SK-N-SH (cell line): ENCODE measurements around the gene PROCR. TPM values are rescaled to one million over a fixed set of nuclear protein-coding genes. Genes with fewer than 3 reads are reported as not detected.

Experiments used
- CTCF ChIA-PET: fragments of 300-600, 350-600 bp; formaldehyde crosslinking; extraction: SDS; loops from one replicate; lab custom pipeline; 2021; lab: Yijun Ruan, JAX
- POLR2A ChIA-PET: fragments of 350-600 bp; sonication (Branson Sonifier 250); formaldehyde crosslinking; extraction: SDS; loops from one replicate; lab custom pipeline; 2020; ENCODE audit warnings: antibody characterized with exemption, inconsistent platforms; lab: Yijun Ruan, JAX
- DNase-seq: peaks from one replicate; pipeline ENCODE4 v3.0.0; 2012
- H2AFZ ChIP-seq: fragments of 200-600 bp; sonication (generic); 2 replicates; pipeline ENCODE4 v1.8.1; 2016; ENCODE audit warnings: antibody characterized with exemption, mild to moderate bottlenecking, low read depth
- H3F3A ChIP-seq: fragments of 200-600 bp; sonication (generic); replicated peaks from 2 replicates; pipeline ENCODE3; 2016; ENCODE audit warnings: antibody characterized with exemption, mild to moderate bottlenecking; ENCODE audit not compliant: insufficient read depth
- H3K27ac ChIP-seq, 2 experiments: fragments of 200-500 bp in 1 of 2; fragments of 200-600 bp in 1 of 2; sonication (Bioruptor generic) in 1 of 2; sonication (generic), shearing (Covaris generic) in 1 of 2; 2 replicates each; pipeline versions ENCODE4 v1.5.1 to v1.6.1; 2014 to 2016; ENCODE audit warnings: low read depth in 2 of 2, inconsistent platforms in 1 of 2, low read length in 1 of 2, mild to moderate bottlenecking in 1 of 2, mixed read lengths in 1 of 2
- H3K27me3 ChIP-seq: fragments of 200-600 bp; sonication (generic), shearing (Covaris generic); 2 replicates; pipeline ENCODE4 v1.6.1; 2016; ENCODE audit warnings: mixed run types; ENCODE audit not compliant: insufficient read depth
- H3K36me3 ChIP-seq, 2 experiments: fragments of 200-500 bp in 1 of 2; fragments of 200-600 bp in 1 of 2; sonication (Bioruptor generic) in 1 of 2; sonication (generic) in 1 of 2; replicated peaks in 1 of 2; 2 replicates each; pipeline versions ENCODE3 to v1.5.1; 2014 to 2016; ENCODE audit warnings: low read length in 1 of 2, mild to moderate bottlenecking in 1 of 2; ENCODE audit not compliant: insufficient read depth in 2 of 2, control insufficient read depth in 1 of 2
- H3K4me1 ChIP-seq, 2 experiments: fragments of 200-500 bp in 1 of 2; fragments of 200-600 bp in 1 of 2; sonication (Bioruptor generic) in 1 of 2; sonication (generic), shearing (Covaris generic) in 1 of 2; 2 replicates each; pipeline versions ENCODE4 v1.5.1 to v1.6.1; 2014 to 2016; ENCODE audit warnings: low read depth in 1 of 2, low read length in 1 of 2, mixed run types in 1 of 2; ENCODE audit not compliant: insufficient read depth in 2 of 2, control insufficient read depth in 1 of 2
- H3K4me2 ChIP-seq: fragments of 200-600 bp; sonication (generic), shearing (Covaris generic); 2 replicates; pipeline ENCODE4 v1.6.1; 2017; ENCODE audit warnings: mixed run types
- H3K4me3 ChIP-seq, 2 experiments: fragments of 200-500 bp in 1 of 2; fragments of 200-600 bp in 1 of 2; sonication (Bioruptor generic) in 1 of 2; sonication (generic), shearing (Covaris generic) in 1 of 2; 2 replicates each; pipeline versions ENCODE4 v1.5.1 to v1.8.1; 2014 to 2016; ENCODE audit warnings: low read depth in 2 of 2, inconsistent platforms in 1 of 2, low read length in 1 of 2, mild to moderate bottlenecking in 1 of 2, mixed read lengths in 1 of 2, moderate library complexity in 1 of 2
- H3K79me2 ChIP-seq: fragments of 200-600 bp; sonication (generic); 2 replicates; pipeline ENCODE4 v1.8.1; 2017; ENCODE audit warnings: mild to moderate bottlenecking; ENCODE audit not compliant: insufficient read depth
- H3K9ac ChIP-seq: fragments of 200-600 bp; sonication (generic); 2 replicates; pipeline ENCODE4 v1.6.1; 2017; ENCODE audit warnings: mixed run types
- H3K9me2 ChIP-seq: fragments of 200-600 bp; sonication (generic); 2 replicates; pipeline ENCODE4 v1.6.1; 2017; ENCODE audit warnings: mixed run types
- H3K9me3 ChIP-seq: fragments of 200-600 bp; sonication (generic); 2 replicates; pipeline ENCODE4 v1.6.1; 2017; ENCODE audit warnings: mixed run types, mild to moderate bottlenecking, moderate library complexity
- H4K20me1 ChIP-seq: fragments of 200-600 bp; sonication (generic); 2 replicates; pipeline ENCODE4 v1.6.1; 2017; ENCODE audit warnings: mild to moderate bottlenecking, mixed run types; ENCODE audit not compliant: insufficient read depth
- CHD2 ChIP-seq: fragments of 150-350 bp; IDR thresholded peaks from 2 replicates; pipeline ENCODE4 v1.6.1; 2018; ENCODE audit warnings: low read length; ENCODE audit not compliant: partially characterized antibody
- EP300 ChIP-seq, 2 experiments: IDR thresholded peaks; 2 replicates each; pipeline versions ENCODE4 v1.4.0 to v1.6.1; 2012; ENCODE audit warnings: borderline replicate concordance in 1 of 2, low read depth in 1 of 2, low read length in 1 of 2
- FOSL2 ChIP-seq: IDR thresholded peaks from 2 replicates; pipeline ENCODE4 v1.4.0; 2012; ENCODE audit warnings: low read depth, mild to moderate bottlenecking, moderate library complexity, borderline replicate concordance
- GATA2 ChIP-seq: sonication (generic); formaldehyde crosslinking; IDR thresholded peaks from 2 replicates; pipeline ENCODE4 v1.5.0; 2020; ENCODE audit warnings: mild to moderate bottlenecking, missing genetic modification reagents
- JUND ChIP-seq: IDR thresholded peaks from 2 replicates; pipeline ENCODE4 v1.4.0; 2012
- MEF2A ChIP-seq: IDR thresholded peaks from 2 replicates; pipeline ENCODE4 v1.4.0; 2012; ENCODE audit warnings: low read depth, borderline replicate concordance
- NRF1 ChIP-seq: IDR thresholded peaks from 2 replicates; pipeline ENCODE4 v1.6.1; 2012; ENCODE audit warnings: low read depth, mild to moderate bottlenecking, low read length
- PBX3 ChIP-seq: IDR thresholded peaks from 2 replicates; pipeline ENCODE4; 2012
- RAD21 ChIP-seq: IDR thresholded peaks from 2 replicates; pipeline ENCODE4 v1.6.1; 2012; ENCODE audit warnings: mild to moderate bottlenecking, low read length
- RCOR1 ChIP-seq: fragments of 150-350 bp; IDR thresholded peaks from 2 replicates; pipeline ENCODE4 v1.6.1; 2017; ENCODE audit warnings: antibody characterized with exemption, low read length
- RFX5 ChIP-seq: IDR thresholded peaks from 2 replicates; pipeline ENCODE4 v1.6.1; 2012; ENCODE audit warnings: mild to moderate bottlenecking, improper control_type of control experiment, low read length
- RXRA ChIP-seq: IDR thresholded peaks from 2 replicates; pipeline ENCODE4 v1.4.0; 2012; ENCODE audit warnings: low read depth, mild to moderate bottlenecking, borderline replicate concordance
- TAF1 ChIP-seq: IDR thresholded peaks from 2 replicates; pipeline ENCODE4 v1.6.1; 2012; ENCODE audit warnings: low read depth, mild to moderate bottlenecking, low read length, moderate library complexity, borderline replicate concordance
- TCF12 ChIP-seq: IDR thresholded peaks from 2 replicates; pipeline ENCODE4 v1.4.0; 2012
- WGBS: methylation state at CpG from one replicate; pipeline ENCODE4 v1.1.6; 2017; ENCODE audit warnings: low lambda C conversion rate; 5-methylcytosine and 5-hydroxymethylcytosine counted together
- polyA plus RNA-seq, 3 experiments: library from polyadenylated mRNA; depleted of rRNA; stranded (reverse); fragments of >200 nt; gene quantifications; 2 replicates each; pipeline ENCODE4 v1.2.3, GENCODE V29; 2012
- TF ChIP-seq, protein P1 (sequence below): IDR thresholded peaks from 2 replicates; pipeline ENCODE4 v1.6.1; 2012; ENCODE audit warnings: mild to moderate bottlenecking, low read depth, low read length, moderate library complexity
- TF ChIP-seq, protein P2 (sequence below): IDR thresholded peaks from 2 replicates; pipeline ENCODE4 v1.4.0; 2012; ENCODE audit warnings: low read depth
- TF ChIP-seq, protein P3 (sequence below): fragments of 150-350 bp; IDR thresholded peaks from 2 replicates; pipeline ENCODE4 v1.6.1; 2017; ENCODE audit warnings: antibody characterized with exemption, low read length, low read depth, borderline replicate concordance

The PROCR gene
- polyA plus RNA-seq, 1 of the 3 experiments (the other 2 are of a cell fraction) = 23.5 TPM

- TF ChIP-seq, protein P1, sequence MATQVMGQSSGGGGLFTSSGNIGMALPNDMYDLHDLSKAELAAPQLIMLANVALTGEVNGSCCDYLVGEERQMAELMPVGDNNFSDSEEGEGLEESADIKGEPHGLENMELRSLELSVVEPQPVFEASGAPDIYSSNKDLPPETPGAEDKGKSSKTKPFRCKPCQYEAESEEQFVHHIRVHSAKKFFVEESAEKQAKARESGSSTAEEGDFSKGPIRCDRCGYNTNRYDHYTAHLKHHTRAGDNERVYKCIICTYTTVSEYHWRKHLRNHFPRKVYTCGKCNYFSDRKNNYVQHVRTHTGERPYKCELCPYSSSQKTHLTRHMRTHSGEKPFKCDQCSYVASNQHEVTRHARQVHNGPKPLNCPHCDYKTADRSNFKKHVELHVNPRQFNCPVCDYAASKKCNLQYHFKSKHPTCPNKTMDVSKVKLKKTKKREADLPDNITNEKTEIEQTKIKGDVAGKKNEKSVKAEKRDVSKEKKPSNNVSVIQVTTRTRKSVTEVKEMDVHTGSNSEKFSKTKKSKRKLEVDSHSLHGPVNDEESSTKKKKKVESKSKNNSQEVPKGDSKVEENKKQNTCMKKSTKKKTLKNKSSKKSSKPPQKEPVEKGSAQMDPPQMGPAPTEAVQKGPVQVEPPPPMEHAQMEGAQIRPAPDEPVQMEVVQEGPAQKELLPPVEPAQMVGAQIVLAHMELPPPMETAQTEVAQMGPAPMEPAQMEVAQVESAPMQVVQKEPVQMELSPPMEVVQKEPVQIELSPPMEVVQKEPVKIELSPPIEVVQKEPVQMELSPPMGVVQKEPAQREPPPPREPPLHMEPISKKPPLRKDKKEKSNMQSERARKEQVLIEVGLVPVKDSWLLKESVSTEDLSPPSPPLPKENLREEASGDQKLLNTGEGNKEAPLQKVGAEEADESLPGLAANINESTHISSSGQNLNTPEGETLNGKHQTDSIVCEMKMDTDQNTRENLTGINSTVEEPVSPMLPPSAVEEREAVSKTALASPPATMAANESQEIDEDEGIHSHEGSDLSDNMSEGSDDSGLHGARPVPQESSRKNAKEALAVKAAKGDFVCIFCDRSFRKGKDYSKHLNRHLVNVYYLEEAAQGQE = no peak
- TF ChIP-seq RXRA = no peak
Observed at GRCh38 chr20:35133735-35134134, 38.1 kb upstream of the PROCR start (continued).

DNA sequence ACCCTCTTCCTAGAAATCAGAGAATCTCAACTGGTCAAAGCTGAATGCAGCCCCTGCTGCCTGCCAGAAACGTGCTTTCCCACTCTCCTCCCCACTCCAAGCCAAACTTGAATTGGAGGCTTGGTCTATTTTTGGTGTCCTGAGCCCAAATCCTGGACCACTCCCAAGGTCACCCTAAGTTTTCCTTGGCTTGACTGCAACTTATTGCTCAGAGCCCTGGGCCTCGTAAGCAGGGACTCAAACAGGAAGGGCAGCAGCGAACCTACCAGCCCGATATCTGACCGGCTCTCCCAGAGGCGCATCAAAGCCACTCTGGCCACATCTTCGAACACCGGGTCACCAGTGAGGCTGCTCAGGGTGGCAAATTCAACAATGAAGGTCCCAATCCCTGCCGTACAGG, 37.4 kb upstream of the PROCR start:
- WGBS = 96% methylated on average over 8 of the region's 9 CpGs
- H3K4me1 ChIP-seq = no peaks in the 10 kb centered on the region
- H3K4me3 ChIP-seq = no peak overlapping the region
- peaks cover 24 to 25% of the 10 kb centered on the region in 2 experiments for H3K36me3 ChIP-seq
- H3K9ac ChIP-seq = no peak overlapping the region
- no peak for DNase-seq
- H3K4me2 ChIP-seq = no peak overlapping the region
- no peak for TF ChIP-seq TAF1
- TF ChIP-seq MEF2A = no peak
- TF ChIP-seq, protein P2, sequence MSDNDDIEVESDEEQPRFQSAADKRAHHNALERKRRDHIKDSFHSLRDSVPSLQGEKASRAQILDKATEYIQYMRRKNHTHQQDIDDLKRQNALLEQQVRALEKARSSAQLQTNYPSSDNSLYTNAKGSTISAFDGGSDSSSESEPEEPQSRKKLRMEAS = no peak
- no peak for TF ChIP-seq RCOR1
- no peak for TF ChIP-seq GATA2 (CRISPR knock-in tag)
- TF ChIP-seq, protein P1 = no peak
- no peak for TF ChIP-seq RXRA
- no peak for TF ChIP-seq PBX3
- no peak for TF ChIP-seq JUND
- no peak for TF ChIP-seq CHD2
- TF ChIP-seq RFX5 = no peak
- no peak for TF ChIP-seq TCF12
- TF ChIP-seq FOSL2 = no peak
- no peak for TF ChIP-seq NRF1
- TF ChIP-seq EP300 (IDR thresholded peaks at IDR 0.05; ENCODE audit: borderline replicate concordance in 1 of 2, low read depth in 1 of 2, low read length in 1 of 2) = no peak
- TF ChIP-seq, protein P3, sequence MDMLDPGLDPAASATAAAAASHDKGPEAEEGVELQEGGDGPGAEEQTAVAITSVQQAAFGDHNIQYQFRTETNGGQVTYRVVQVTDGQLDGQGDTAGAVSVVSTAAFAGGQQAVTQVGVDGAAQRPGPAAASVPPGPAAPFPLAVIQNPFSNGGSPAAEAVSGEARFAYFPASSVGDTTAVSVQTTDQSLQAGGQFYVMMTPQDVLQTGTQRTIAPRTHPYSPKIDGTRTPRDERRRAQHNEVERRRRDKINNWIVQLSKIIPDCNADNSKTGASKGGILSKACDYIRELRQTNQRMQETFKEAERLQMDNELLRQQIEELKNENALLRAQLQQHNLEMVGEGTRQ = no peak
- TF ChIP-seq RAD21 = no peak
- H2AFZ ChIP-seq = no peak overlapping the region
- H3F3A ChIP-seq = peaks cover 8% of the 10 kb centered on the region
- H3K27me3 ChIP-seq = no peaks in the 10 kb centered on the region
- CTCF ChIA-PET = interaction anchor here (0.9 to 4.1 kb wide), 2 partner anchors 39 to 134 kb away, joined by 4 to 15 read pairs; no protein-coding TSS in a partner anchor
- POLR2A ChIA-PET = no interaction called here
- no peaks in the 10 kb centered on the region for H4K20me1 ChIP-seq
- H3K9me3 ChIP-seq = no peaks in the 10 kb centered on the region
- no peaks in the 10 kb centered on the region for H3K79me2 ChIP-seq
- no peak overlapping the region for H3K27ac ChIP-seq
- no peaks in the 10 kb centered on the region for H3K9me2 ChIP-seq
